GM10847 (cell line): ENCODE data around the gene RIC8B.

Source experiments
- POLR2A ChIP-seq: IDR thresholded peaks from 2 replicates; pipeline ENCODE4 v1.6.1; 2011; ENCODE audit not compliant: insufficient read length; ENCODE audit errors: extremely low read depth

The RIC8B gene

GRCh38 chr12:106754331-106754730 is 20.2 kb upstream of the RIC8B start:
- no peak for TF ChIP-seq POLR2A

GRCh38 chr12:106757623-106758348 is 16.7 kb upstream of the RIC8B start:
- no peak for TF ChIP-seq POLR2A

- no peak for TF ChIP-seq POLR2A
Measured at GRCh38 chr12:106758349-106759110, 16.0 kb upstream of the RIC8B start.

GRCh38 chr12:106759526-106760183 is 14.8 kb upstream of the RIC8B start:
- TF ChIP-seq POLR2A: no peak

DNA sequence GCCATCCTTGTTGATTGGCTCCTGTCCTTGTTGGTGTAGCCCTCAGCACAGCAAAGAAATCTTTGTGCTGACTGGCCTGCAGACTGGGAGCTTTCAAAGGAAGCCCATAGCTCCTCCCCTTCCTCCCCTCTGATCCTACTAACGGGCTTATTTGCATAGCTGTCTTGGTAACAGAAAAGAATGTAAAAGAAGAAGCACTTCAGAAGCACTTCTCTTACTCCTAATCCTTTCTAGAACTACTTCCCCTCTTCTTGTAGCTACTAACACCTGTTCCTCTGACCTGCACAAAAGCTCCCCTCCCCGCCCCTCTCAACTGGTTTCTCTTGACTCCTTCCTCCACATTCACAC is 14.3 kb upstream of the RIC8B start:
- TF ChIP-seq POLR2A: peak; percentile 57

DNA sequence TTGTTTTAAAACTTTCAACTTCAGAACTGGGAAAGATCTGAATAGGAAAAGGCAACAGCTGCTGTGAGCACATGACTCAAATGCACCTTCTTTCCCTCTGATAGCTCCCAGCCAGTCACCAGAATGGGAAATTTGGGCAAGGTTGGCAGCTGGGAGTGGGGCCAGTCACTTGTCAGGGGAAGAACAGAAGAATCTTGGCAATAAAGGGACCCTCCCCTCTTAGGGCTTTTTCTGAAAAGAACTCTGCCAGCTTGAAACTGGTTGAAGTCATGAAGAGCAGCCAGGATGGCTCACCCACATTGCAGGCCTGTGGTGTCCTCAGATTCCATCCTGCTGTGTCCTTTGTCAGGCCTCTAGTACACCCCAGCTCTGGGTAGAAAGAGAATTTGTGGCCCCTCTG is 10.3 kb upstream of the RIC8B start:
- TF ChIP-seq POLR2A: no peak

GRCh38 chr12:106764738-106765137 is 9.7 kb upstream of the RIC8B start:
- TF ChIP-seq POLR2A: no peak

GRCh38 chr12:106766393-106766826 is 8.1 kb upstream of the RIC8B start:
- TF ChIP-seq POLR2A: no peak

DNA sequence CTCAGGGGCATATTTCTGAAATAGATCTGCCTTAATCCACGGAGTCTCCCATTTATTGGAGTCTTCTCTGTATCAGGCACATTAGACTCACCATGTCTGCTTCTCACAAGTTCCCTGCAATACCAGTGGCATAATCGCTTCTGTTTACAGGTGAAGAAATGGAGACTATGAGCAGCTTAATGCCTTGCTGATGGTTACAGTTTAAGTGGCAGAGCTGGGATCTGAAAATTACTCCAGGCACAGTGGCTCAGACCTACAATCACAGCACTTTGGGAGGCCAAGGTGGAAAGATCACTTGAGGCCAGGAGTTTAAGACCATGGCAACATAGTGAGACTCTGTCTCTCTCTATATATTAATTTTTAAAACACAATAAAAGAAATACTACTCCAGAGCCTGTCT is 7.3 kb upstream of the RIC8B start:
- TF ChIP-seq POLR2A: no peak

DNA sequence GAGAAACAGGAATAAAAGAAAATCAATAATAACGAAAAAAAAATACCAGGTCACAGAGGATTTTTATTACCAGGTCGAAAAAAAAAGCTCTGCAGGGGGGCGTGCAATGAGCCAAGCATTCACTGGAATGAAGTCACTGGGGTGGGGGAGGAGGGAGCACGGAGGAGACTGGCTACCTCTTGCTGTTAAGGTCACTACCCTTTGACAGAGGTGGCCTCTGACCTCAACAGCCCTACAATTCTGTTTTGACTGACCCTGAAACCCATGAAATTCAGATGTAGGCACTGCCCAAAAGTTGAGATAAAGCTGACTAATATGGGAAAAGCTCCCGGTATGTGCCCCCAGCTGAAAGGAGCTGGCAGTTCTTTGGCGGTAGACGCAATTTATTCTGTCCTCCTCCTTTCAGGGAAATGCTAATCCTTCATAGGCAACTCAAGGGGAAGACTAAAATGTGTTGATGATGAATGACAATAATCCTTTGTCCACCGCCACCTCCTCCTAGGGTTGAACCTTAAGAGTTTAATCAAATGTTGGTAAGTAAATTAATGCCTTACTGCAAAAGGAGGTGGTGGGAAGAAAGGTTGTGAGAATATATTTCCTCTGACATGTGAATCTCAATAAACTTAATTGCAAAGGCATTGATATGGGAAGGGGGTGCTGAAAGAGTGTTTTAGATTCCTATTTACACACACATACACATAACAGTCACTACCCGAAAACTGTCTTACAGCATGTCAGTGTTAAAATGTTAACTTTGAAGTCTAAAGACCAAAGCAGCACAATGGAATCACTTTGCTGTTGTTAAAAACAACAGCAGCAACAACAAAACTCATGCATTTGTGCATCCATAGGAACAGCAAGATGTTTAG is 6.3 kb upstream of the RIC8B start:
- no peak for TF ChIP-seq POLR2A

DNA sequence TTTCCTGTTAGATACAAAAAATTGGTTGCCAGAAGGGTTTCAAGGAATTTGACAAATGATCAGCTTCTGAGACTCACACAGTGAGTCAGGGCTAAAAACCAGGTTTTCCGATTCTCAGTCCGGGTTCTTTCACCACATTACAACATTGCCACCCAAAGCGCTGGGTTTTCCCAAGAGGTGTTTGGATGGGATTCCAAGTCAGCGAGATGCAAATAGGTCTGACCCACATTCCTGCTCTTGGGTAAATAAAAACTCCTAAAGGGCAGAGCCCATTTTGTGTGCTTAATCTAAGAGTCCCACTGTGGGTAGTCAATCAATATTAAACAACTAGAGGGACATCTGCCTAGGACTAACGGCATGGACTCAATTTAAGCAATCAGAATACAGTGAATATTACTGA is 5.4 kb upstream of the RIC8B start:
- TF ChIP-seq POLR2A: no peak

DNA sequence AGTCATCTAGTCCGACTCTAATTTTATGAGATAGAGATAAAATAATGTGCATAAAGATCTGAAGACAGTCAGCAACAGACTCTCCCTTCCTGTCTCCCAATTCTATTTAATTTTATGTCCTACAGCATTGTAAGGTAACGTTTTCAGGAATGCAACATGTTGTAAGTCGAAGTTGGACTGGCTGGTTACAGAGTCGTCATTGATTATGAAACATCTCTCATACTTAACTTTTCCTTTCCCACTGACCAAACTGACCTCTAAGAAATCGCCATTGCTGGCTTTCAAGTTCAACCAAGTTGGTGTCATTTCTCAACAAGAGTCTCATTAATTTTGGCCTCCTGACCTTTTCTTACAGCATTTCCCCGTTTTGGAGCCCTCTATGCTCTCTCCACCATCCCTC is 4.9 kb upstream of the RIC8B start:
- TF ChIP-seq POLR2A: no peak

GRCh38 chr12:106771425-106771824 is 3.1 kb upstream of the RIC8B start:
- no peak for TF ChIP-seq POLR2A

GRCh38 chr12:106773286-106774004 is 1.0 kb upstream of the RIC8B start:
- no peak for TF ChIP-seq POLR2A
